ENCODE measurements around the gene PLB1.
"Not testable (repeated sequence)": the region's sequence is repeated elsewhere in the genome, so short reads cannot be mapped to it uniquely, and the experiment has no call there.

PLB1 gene

GRCh38 chr2:28469947-28470535 lies 25.8 kb upstream of the PLB1 start:
- no peak for DNase-seq (ENCODE audit: low spot score)

- no peak for DNase-seq (ENCODE audit: low spot score)
Observed at GRCh38 chr2:28470759-28471158, 25.1 kb upstream of the PLB1 start.

GRCh38 chr2:28471214-28471613 lies 24.6 kb upstream of the PLB1 start:
- no peak for DNase-seq (ENCODE audit: low spot score)

- no peak for DNase-seq (ENCODE audit: low spot score)
Observed at GRCh38 chr2:28471701-28472236, 24.1 kb upstream of the PLB1 start.

- DNase-seq (ENCODE audit: low spot score) = not testable (repeated sequence)
Observed at GRCh38 chr2:28472641-28473040, 23.2 kb upstream of the PLB1 start.

GRCh38 chr2:28475088-28475595 lies 20.7 kb upstream of the PLB1 start:
- no peak for DNase-seq (ENCODE audit: low spot score)

- DNase-seq (ENCODE audit: low spot score) = no peak
Observed at GRCh38 chr2:28477087-28477486, 18.8 kb upstream of the PLB1 start.

- no peak for DNase-seq (ENCODE audit: low spot score)
Observed at GRCh38 chr2:28477645-28478044, 18.2 kb upstream of the PLB1 start.

GRCh38 chr2:28480403-28481049 lies 15.3 kb upstream of the PLB1 start:
- no peak for DNase-seq (ENCODE audit: low spot score)

GRCh38 chr2:28481905-28482304 lies 14.0 kb upstream of the PLB1 start:
- no peak for DNase-seq (ENCODE audit: low spot score)

- no peak for DNase-seq (ENCODE audit: low spot score)
Observed at GRCh38 chr2:28484835-28485234, 11.0 kb upstream of the PLB1 start.

- no peak for DNase-seq (ENCODE audit: low spot score)
Observed at GRCh38 chr2:28486526-28486925, 9.3 kb upstream of the PLB1 start.

GRCh38 chr2:28487258-28487657 lies 8.6 kb upstream of the PLB1 start:
- no peak for DNase-seq (ENCODE audit: low spot score)

GRCh38 chr2:28488083-28488830 lies 7.6 kb upstream of the PLB1 start:
- no peak for DNase-seq (ENCODE audit: low spot score)

- no peak for DNase-seq (ENCODE audit: low spot score)
Observed at GRCh38 chr2:28488858-28489575, 6.8 kb upstream of the PLB1 start.

- no peak for DNase-seq (ENCODE audit: low spot score)
Observed at GRCh38 chr2:28490558-28490957, 5.3 kb upstream of the PLB1 start.

- DNase-seq (ENCODE audit: low spot score) = no peak
Observed at GRCh38 chr2:28492282-28492681, 3.6 kb upstream of the PLB1 start.

- DNase-seq (ENCODE audit: low spot score) = no peak
Observed at GRCh38 chr2:28493636-28494035, 2.2 kb upstream of the PLB1 start.

GRCh38 chr2:28496781-28497180 lies 921 bp downstream of the PLB1 start:
- DNase-seq (ENCODE audit: low spot score) = no peak

- no peak for DNase-seq (ENCODE audit: low spot score)
Observed at GRCh38 chr2:28497206-28497605, 1.3 kb downstream of the PLB1 start.

- DNase-seq (ENCODE audit: low spot score) = no peak
Observed at GRCh38 chr2:28499282-28499681, 3.4 kb downstream of the PLB1 start.

GRCh38 chr2:28505361-28505760 lies 9.5 kb downstream of the PLB1 start:
- no peak for DNase-seq (ENCODE audit: low spot score)

Measured in CD4-positive, alpha-beta T cell treated with Interleukin-2 at 100 ng/mL for 4 hours (primary cell).